CD4-positive, alpha-beta T cell (primary cell): ENCODE measurements around the gene FOXO1. TPM values are rescaled to one million over a fixed set of nuclear protein-coding genes. Genes with fewer than 3 reads are reported as not detected.

ENCODE experiments used
- ATAC-seq: fragments of 200-7000 bp; cut with Tn5 transposase; one replicate; pipeline ENCODE4 v1.10.0; 2022; ENCODE audit warnings: mild to moderate bottlenecking; ENCODE audit not compliant: poor library complexity
- CTCF ChIA-PET: fragments of 350-600 bp; sonication (Branson Sonifier 250); formaldehyde crosslinking; loops from one replicate; lab custom pipeline; 2021; ENCODE audit warnings: antibody characterized with exemption, inconsistent platforms; lab: Charles Lee
- POLR2A ChIA-PET: fragments of 350-600 bp; sonication (Branson Sonifier 250); formaldehyde crosslinking; loops from one replicate; lab custom pipeline; 2021; ENCODE audit warnings: antibody characterized with exemption, inconsistent platforms; lab: Charles Lee
- DNase-seq, 14 experiments: peaks; one replicate each; pipeline ENCODE4 v3.0.0-alpha.2; 2013 to 2020; ENCODE audit warnings: mixed read lengths in 2 of 14
- H3K27ac ChIP-seq, 2 donors: one replicate each; pipeline versions ENCODE4 v1.5.1 to v1.7.0; 2013; ENCODE audit warnings: low read length in 2 of 2, low read depth in 1 of 2, mild to moderate bottlenecking in 1 of 2
- H3K27me3 ChIP-seq, 2 experiments: 1 replicate in 1 of 2; 2 replicates in 1 of 2; pipeline versions ENCODE4 v1.6.1 to v1.7.0; 2013; ENCODE audit warnings: low read length in 2 of 2, control low read depth in 1 of 2, mild to moderate bottlenecking in 1 of 2, moderate library complexity in 1 of 2; ENCODE audit not compliant: insufficient read depth in 2 of 2, control insufficient read depth in 1 of 2
- H3K36me3 ChIP-seq: one replicate; pipeline ENCODE4 v1.6.1; 2013; ENCODE audit warnings: low read length, control low read depth; ENCODE audit not compliant: insufficient read depth
- H3K4me1 ChIP-seq: one replicate; pipeline ENCODE4 v1.6.1; 2013; ENCODE audit warnings: low read length, control low read depth; ENCODE audit not compliant: insufficient read depth
- H3K4me3 ChIP-seq: one replicate; pipeline ENCODE4 v1.5.1; 2013; ENCODE audit warnings: mild to moderate bottlenecking, low read length, moderate library complexity
- H3K9me3 ChIP-seq, 2 experiments: 1 replicate in 1 of 2; 2 replicates in 1 of 2; pipeline versions ENCODE4 v1.6.1 to v1.7.0; 2013; ENCODE audit warnings: low read length in 2 of 2, mild to moderate bottlenecking in 2 of 2, control low read depth in 1 of 2, moderate library complexity in 1 of 2; ENCODE audit not compliant: control insufficient read depth in 1 of 2, insufficient read depth in 1 of 2
- H3K27ac Mint-ChIP-seq: one replicate; pipeline ENCODE4 v1.8.0; 2020; ENCODE audit warnings: mixed read lengths
- H3K27me3 Mint-ChIP-seq: one replicate; pipeline ENCODE4 v1.8.0; 2021; ENCODE audit warnings: mixed read lengths
- H3K36me3 Mint-ChIP-seq: one replicate; pipeline ENCODE4 v1.8.0; 2021; ENCODE audit warnings: low read depth, mixed read lengths
- H3K4me1 Mint-ChIP-seq: one replicate; pipeline ENCODE4 v1.8.0; 2021; ENCODE audit warnings: low read depth, mixed read lengths
- H3K4me3 Mint-ChIP-seq: one replicate; pipeline ENCODE4 v1.8.0; 2020; ENCODE audit warnings: mild to moderate bottlenecking, mixed read lengths
- H3K9me3 Mint-ChIP-seq: one replicate; pipeline ENCODE4 v1.8.0; 2020; ENCODE audit warnings: mixed read lengths
- CTCF ChIP-seq: fragments of 200-600 bp; IDR thresholded peaks from one replicate; pipeline ENCODE4 v1.8.0; 2022; ENCODE audit warnings: antibody characterized with exemption, mild to moderate bottlenecking
- intact Hi-C, 2 experiments: fragments of 100-400 bp; cut with DNase I in 1 of 2; cut with micrococcal nuclease in 1 of 2; formaldehyde crosslinking; loops; one replicate each; pipeline versions ENCODE4 v1.15.1 to v1.9.0; 2023 to 2025; cut with DNase I, micrococcal nuclease
- total RNA-seq, 174 experiments: library from RNA in 2 of 174; stranded (reverse) in 2 of 174; gene quantifications; one replicate each; pipeline ENCODE4 v1.2.3 and lab custom pipeline; 2021 to 2026

Gene FOXO1
- total RNA-seq, 2 experiments from 2014 or later: 93.1 to 101 TPM

GRCh38 chr13:40613914-40614313 lies 52.5 kb downstream of the FOXO1 start:
- Histone ChIP-seq H3K9me3 (no peaks in the 10 kb centered on the region), H3K36me3 (peaks cover 4% of the 10 kb centered on the region), H3K4me3 (peak overlapping the region; percentile 42), H3K4me1 (peaks cover 79% of the 10 kb centered on the region), H3K27me3 (no peaks in the 10 kb centered on the region), H3K27ac (peak overlapping the region; percentile 70 to 85)
- Mint-ChIP-seq H3K27me3 (no peaks in the 10 kb centered on the region), H3K4me3 (peak overlapping the region; percentile 73), H3K4me1 (peaks cover 98% of the 10 kb centered on the region), H3K9me3 (no peaks in the 10 kb centered on the region), H3K27ac (peak overlapping the region; percentile 87), H3K36me3 (peaks cover 33% of the 10 kb centered on the region)
- DNase-seq: no peak
- intact Hi-C loops: loop anchor here (1.0 to 5.0 kb wide), 5 partner anchors 37 to 225 kb away; partner anchors contain the start of gene FOXO1 (in 1 of the 2)
- CTCF ChIA-PET: interaction anchor here (1.0 to 1.8 kb wide), 3 partner anchors 13 to 544 kb away, joined by 3 to 4 read pairs (median 4); no protein-coding TSS in a partner anchor
- POLR2A ChIA-PET: interaction anchor here (0.7 to 1.5 kb wide), 8 partner anchors 13 to 427 kb away, joined by 3 to 10 read pairs (median 5); no protein-coding TSS in a partner anchor
- TF ChIP-seq CTCF: no peak
- no peak for ATAC-seq

GRCh38 chr13:40613192-40613818 lies 53.1 kb downstream of the FOXO1 start:
- H3K4me1 ChIP-seq: peaks cover 73% of the 10 kb centered on the region
- no peak for TF ChIP-seq CTCF
- DNase-seq (peak; percentile 27 to 89 (median 42)), ATAC-seq (peak; percentile 81)
- H3K4me1 Mint-ChIP-seq: peaks cover 98% of the 10 kb centered on the region
- POLR2A ChIA-PET: interaction anchor here (0.6 to 1.5 kb wide), 15 partner anchors 9 to 426 kb away, joined by 3 to 10 read pairs (median 3); no protein-coding TSS in a partner anchor
- no peaks in the 10 kb centered on the region for H3K27me3 Mint-ChIP-seq
- intact Hi-C loops: loop anchor here (1.0 to 5.0 kb wide), 5 partner anchors 36 to 224 kb away; partner anchors contain the start of gene FOXO1 (in 1 of the 2)
- peak overlapping the region; percentile 70 to 85 for H3K27ac ChIP-seq
- H3K4me3 Mint-ChIP-seq: peak overlapping the region; percentile 73
- H3K4me3 ChIP-seq: peak overlapping the region; percentile 42
- H3K9me3 ChIP-seq: no peaks in the 10 kb centered on the region
- no peaks in the 10 kb centered on the region for H3K9me3 Mint-ChIP-seq
- CTCF ChIA-PET: interaction anchor here (1.0 to 1.8 kb wide), 4 partner anchors 13 to 544 kb away, joined by 3 to 4 read pairs (median 4); no protein-coding TSS in a partner anchor
- peaks cover 30% of the 10 kb centered on the region for H3K36me3 Mint-ChIP-seq
- peak overlapping the region; percentile 87 for H3K27ac Mint-ChIP-seq
- peaks cover 4% of the 10 kb centered on the region for H3K36me3 ChIP-seq
- no peaks in the 10 kb centered on the region for H3K27me3 ChIP-seq

- peak overlapping the region; percentile 87 for H3K27ac Mint-ChIP-seq
- peaks cover 98% of the 10 kb centered on the region for H3K4me1 Mint-ChIP-seq
- H3K27me3 Mint-ChIP-seq: no peaks in the 10 kb centered on the region
- ChIA-PET CTCF (interaction anchor here (0.5 to 1.8 kb wide), 2 partner anchors 122 to 543 kb away, joined by 3 to 4 read pairs; no protein-coding TSS in a partner anchor), POLR2A (interaction anchor here (1.0 kb wide), 1 partner anchor 61 kb away, joined by 3 read pairs; no protein-coding TSS in a partner anchor)
- DNase-seq (no peak), ATAC-seq (no peak)
- Histone ChIP-seq H3K9me3 (no peaks in the 10 kb centered on the region), H3K4me3 (no peak overlapping the region), H3K27ac (peak overlapping the region; percentile 70 to 85), H3K4me1 (peaks cover 71% of the 10 kb centered on the region), H3K36me3 (peaks cover 6% of the 10 kb centered on the region), H3K27me3 (no peaks in the 10 kb centered on the region)
- no peak for TF ChIP-seq CTCF
- intact Hi-C loops: loop anchor here (2.0 to 5.0 kb wide), 3 partner anchors 35 to 55 kb away; partner anchors contain the start of gene FOXO1 (in 1 of the 2)
- peak overlapping the region; percentile 57 for H3K4me3 Mint-ChIP-seq
- H3K36me3 Mint-ChIP-seq: peaks cover 32% of the 10 kb centered on the region
- H3K9me3 Mint-ChIP-seq: no peaks in the 10 kb centered on the region
Observed at GRCh38 chr13:40612041-40612440, 54.4 kb downstream of the FOXO1 start.
